H9 (cell line): ENCODE data around the gene BTBD19. TPM values are rescaled to one million over a fixed set of nuclear protein-coding genes. Genes with fewer than 3 reads are reported as not detected.

Experiments used
- DNase-seq: peaks from one replicate; pipeline ENCODE4 v3.0.0-alpha.2; 2017
- H2AFZ ChIP-seq: one replicate; pipeline ENCODE4 v1.6.1; 2013; ENCODE audit warnings: mild to moderate bottlenecking, low read length, control low read depth, moderate library complexity
- H2AK5ac ChIP-seq: 2 replicates; pipeline ENCODE4 v1.6.1; 2013; ENCODE audit warnings: low read length, control low read depth, mixed read lengths; ENCODE audit not compliant: insufficient read length
- H2BK120ac ChIP-seq: one replicate; pipeline ENCODE4 v1.6.1; 2013; ENCODE audit warnings: low read depth, mild to moderate bottlenecking, low read length, control low read depth, inconsistent platforms; ENCODE audit not compliant: poor library complexity, severe bottlenecking
- H2BK12ac ChIP-seq: 2 replicates; pipeline ENCODE4 v1.6.1; 2013; ENCODE audit warnings: low read length, control low read depth, mixed read lengths, low read depth; ENCODE audit not compliant: insufficient read length
- H2BK15ac ChIP-seq: 2 replicates; pipeline ENCODE4 v1.6.1; 2013; ENCODE audit warnings: low read depth, low read length, control low read depth
- H2BK20ac ChIP-seq: one replicate; pipeline ENCODE4 v1.6.1; 2013; ENCODE audit warnings: low read depth, mild to moderate bottlenecking, low read length, control low read depth, inconsistent platforms; ENCODE audit not compliant: poor library complexity, severe bottlenecking
- H2BK5ac ChIP-seq: 2 replicates; pipeline ENCODE4 v1.6.1; 2013; ENCODE audit warnings: low read length, control low read depth, mixed read lengths; ENCODE audit not compliant: insufficient read length
- H3K14ac ChIP-seq: 2 replicates; pipeline ENCODE4 v1.6.1; 2013; ENCODE audit warnings: low read length, control low read depth; ENCODE audit not compliant: insufficient read depth
- H3K18ac ChIP-seq: 2 replicates; pipeline ENCODE4 v1.6.1; 2013; ENCODE audit warnings: low read depth, mild to moderate bottlenecking, mixed read lengths, low read length, control low read depth; ENCODE audit not compliant: insufficient read length
- H3K23ac ChIP-seq: 2 replicates; pipeline ENCODE4 v1.6.1; 2013; ENCODE audit warnings: low read length, control low read depth, mixed read lengths, low read depth; ENCODE audit not compliant: insufficient read length
- H3K23me2 ChIP-seq: 2 replicates; pipeline ENCODE4 v1.6.1; 2013; ENCODE audit warnings: low read depth, mild to moderate bottlenecking, mixed read lengths, low read length, control low read depth; ENCODE audit not compliant: insufficient read length, poor library complexity, severe bottlenecking
- H3K27ac ChIP-seq: 2 replicates; pipeline ENCODE4 v1.5.1; 2013; ENCODE audit warnings: low read length, control low read depth, mixed read lengths, low read depth; ENCODE audit not compliant: insufficient read length
- H3K27me3 ChIP-seq: 2 replicates; pipeline ENCODE4 v1.6.1; 2013; ENCODE audit warnings: low read length, control low read depth, inconsistent platforms; ENCODE audit not compliant: insufficient read depth
- H3K4ac ChIP-seq: 2 replicates; pipeline ENCODE4 v1.6.1; 2013; ENCODE audit warnings: low read depth, mild to moderate bottlenecking, control low read depth, inconsistent platforms, low read length, moderate library complexity
- H3K4me1 ChIP-seq: 2 replicates; pipeline ENCODE4 v1.6.1; 2013; ENCODE audit warnings: low read length, control low read depth, inconsistent platforms; ENCODE audit not compliant: insufficient read depth
- H3K4me2 ChIP-seq: 2 replicates; pipeline ENCODE4 v1.6.1; 2013; ENCODE audit warnings: low read length, control low read depth, mixed read lengths; ENCODE audit not compliant: insufficient read length, insufficient read depth
- H3K56ac ChIP-seq: 2 replicates; pipeline ENCODE4 v1.6.1; 2013; ENCODE audit warnings: low read depth, mild to moderate bottlenecking, mixed read lengths, low read length, control low read depth; ENCODE audit not compliant: insufficient read length
- H3K79me1 ChIP-seq: 2 replicates; pipeline ENCODE4 v1.6.1; 2013; ENCODE audit warnings: low read depth, mild to moderate bottlenecking, moderate library complexity, low read length, control low read depth, inconsistent platforms; ENCODE audit not compliant: insufficient read depth, poor library complexity, severe bottlenecking
- H3K79me2 ChIP-seq: 2 replicates; pipeline ENCODE4 v1.6.1; 2013; ENCODE audit warnings: low read length, control low read depth, inconsistent platforms; ENCODE audit not compliant: insufficient read depth
- H3K9ac ChIP-seq: 2 replicates; pipeline ENCODE4 v1.6.1; 2013; ENCODE audit warnings: low read length, control low read depth, mixed read lengths; ENCODE audit not compliant: insufficient read length; ENCODE audit errors: extremely low read depth
- H3K9me3 ChIP-seq: one replicate; pipeline ENCODE4 v1.6.1; 2013; ENCODE audit warnings: low read depth, low read length, inconsistent platforms; ENCODE audit not compliant: control insufficient read depth
- H3T11ph ChIP-seq: one replicate; pipeline ENCODE4 v1.6.1; 2013; ENCODE audit warnings: mild to moderate bottlenecking, low read length, control low read depth, inconsistent platforms
- H4K20me1 ChIP-seq: one replicate; pipeline ENCODE4 v1.6.1; 2013; ENCODE audit not compliant: control insufficient read depth, insufficient read length, insufficient read depth
- H4K5ac ChIP-seq: 2 replicates; pipeline ENCODE4 v1.6.1; 2013; ENCODE audit warnings: low read depth, mild to moderate bottlenecking, mixed read lengths, low read length, control low read depth; ENCODE audit not compliant: insufficient read length
- H4K8ac ChIP-seq: replicated peaks from 2 replicates; pipeline ENCODE4 v1.6.1; 2013; ENCODE audit warnings: low read length, control low read depth, mixed read lengths, low read depth; ENCODE audit not compliant: insufficient read length
- H4K91ac ChIP-seq: 2 replicates; pipeline ENCODE4 v1.6.1; 2013; ENCODE audit warnings: low read depth, mild to moderate bottlenecking, moderate library complexity, mixed read lengths, low read length, control low read depth; ENCODE audit not compliant: insufficient read length
- H3K27ac Mint-ChIP-seq, 3 experiments: 2 replicates in 2 of 3; 3 replicates in 1 of 3; pipeline ENCODE4 v1.8.0; 2020 to 2021; ENCODE audit warnings: mixed read lengths in 3 of 3, mild to moderate bottlenecking in 1 of 3, moderate library complexity in 1 of 3
- H3K27me3 Mint-ChIP-seq: 2 replicates; pipeline ENCODE4 v1.8.0; 2021; ENCODE audit warnings: low read depth, mild to moderate bottlenecking, moderate library complexity, mixed read lengths
- H3K36me3 Mint-ChIP-seq, 3 experiments: 2 replicates in 2 of 3; 3 replicates in 1 of 3; pipeline ENCODE4 v1.8.0; 2020 to 2021; ENCODE audit warnings: low read depth in 3 of 3, mixed read lengths in 3 of 3; ENCODE audit not compliant: insufficient read depth in 1 of 3
- H3K4me1 Mint-ChIP-seq, 2 experiments: 2 replicates each; pipeline ENCODE4 v1.8.0; 2020; ENCODE audit warnings: mixed read lengths in 2 of 2
- H3K4me3 Mint-ChIP-seq, 2 experiments: 2 replicates in 1 of 2; 3 replicates in 1 of 2; pipeline ENCODE4 v1.8.0; 2020 to 2021; ENCODE audit warnings: mild to moderate bottlenecking in 2 of 2, mixed read lengths in 2 of 2, moderate library complexity in 1 of 2
- H3K9me3 Mint-ChIP-seq, 2 experiments: 2 replicates in 1 of 2; 3 replicates in 1 of 2; pipeline ENCODE4 v1.8.0; 2020; ENCODE audit warnings: mild to moderate bottlenecking in 2 of 2, mixed read lengths in 2 of 2, moderate library complexity in 1 of 2
- WGBS: extraction: QIAGEN DNeasy Blood & Tissue Kit; methylation state at CpG from one replicate; pipeline ENCODE4 v1.1.7; 2013; ENCODE audit warnings: missing lambda C conversion rate, low lambda C conversion rate, mixed read lengths; ENCODE audit not compliant: insufficient read length; ENCODE audit errors: extremely low coverage; 5-methylcytosine and 5-hydroxymethylcytosine counted together
- total RNA-seq: library from RNA; stranded (reverse); gene quantifications from 2 replicates; pipeline ENCODE4 v1.2.1, GENCODE V29; 2021
- TF ChIP-seq, protein P1 (sequence below): fragments of 200-600 bp; sonication (generic); conservative IDR thresholded peaks from 3 replicates; pipeline ENCODE4 v1.8.0; 2021; ENCODE audit warnings: antibody characterized with exemption, mild to moderate bottlenecking

The BTBD19 gene
- total RNA-seq, 1 experiment from 2014 or later = 1.9 TPM

DNA sequence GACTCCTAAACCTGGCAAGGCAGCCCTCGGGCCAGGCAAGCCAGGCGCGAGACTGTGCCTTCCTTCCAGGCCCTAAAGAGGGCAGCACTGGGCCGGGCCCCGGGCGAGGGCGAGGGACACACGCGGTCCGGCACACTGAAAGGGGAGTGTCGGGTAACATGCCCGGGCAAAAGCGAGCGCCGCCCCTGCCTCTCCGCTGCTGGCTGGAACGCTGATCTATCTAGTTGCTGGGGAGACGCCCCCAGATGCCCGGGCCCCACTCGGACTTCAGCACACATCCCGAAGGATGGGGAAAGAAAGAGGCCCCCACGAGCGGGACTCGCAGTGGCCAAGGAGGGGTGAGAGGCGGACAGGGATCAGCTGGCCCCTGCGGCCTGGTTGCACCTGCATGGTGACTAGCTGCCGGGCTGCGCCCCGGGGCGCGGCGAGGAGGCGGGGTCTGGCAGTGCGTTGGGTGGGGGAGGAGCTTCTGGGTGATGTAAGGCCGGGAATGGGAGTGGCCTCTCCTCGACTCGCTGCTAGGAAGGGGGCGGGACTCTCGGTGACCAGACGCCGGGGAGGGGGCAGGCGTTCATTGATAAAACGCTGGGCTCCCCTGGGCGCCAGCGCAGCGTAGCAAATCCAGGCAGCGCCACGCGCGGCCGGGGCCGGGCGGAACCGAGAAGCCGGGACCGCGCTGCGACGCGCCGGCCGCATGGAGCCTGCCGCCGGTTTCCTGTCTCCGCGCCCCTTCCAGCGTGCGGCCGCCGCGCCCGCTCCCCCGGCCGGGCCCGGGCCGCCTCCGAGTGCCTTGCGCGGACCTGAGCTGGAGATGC, 8.3 kb upstream of the BTBD19 start, which contains the start of gene PLK3:
Gene PLK3, plus strand, starts transcription at position 608 of the 815 bp plus-strand sequence. Its CDS starts 87 bp downstream, at position 695.
- no peaks in the 10 kb centered on the region for H3K79me1 ChIP-seq
- Mint-ChIP-seq H3K4me3 (peak within 1 kb of the TSS; percentile 86 to 92), H3K4me1 (peaks cover 12 to 19% of the 10 kb centered on the region in 2 experiments), H3K9me3 (no peaks in the 10 kb centered on the region), H3K27ac (peak within 1 kb of the TSS; percentile 99 to 100 (median 99); a peak in 6 of 7 replicates), H3K36me3 (peaks cover under 1 to 32% (median 19%) of the 10 kb centered on the region in 3 experiments), H3K27me3 (peaks cover 3% of the 10 kb centered on the region)
- no peaks in the 10 kb centered on the region for H4K20me1 ChIP-seq
- H2AFZ ChIP-seq = no peak within 1 kb of the TSS
- peak within 1 kb of the TSS; percentile 93 for H2BK120ac ChIP-seq
- TF ChIP-seq, protein P1, sequence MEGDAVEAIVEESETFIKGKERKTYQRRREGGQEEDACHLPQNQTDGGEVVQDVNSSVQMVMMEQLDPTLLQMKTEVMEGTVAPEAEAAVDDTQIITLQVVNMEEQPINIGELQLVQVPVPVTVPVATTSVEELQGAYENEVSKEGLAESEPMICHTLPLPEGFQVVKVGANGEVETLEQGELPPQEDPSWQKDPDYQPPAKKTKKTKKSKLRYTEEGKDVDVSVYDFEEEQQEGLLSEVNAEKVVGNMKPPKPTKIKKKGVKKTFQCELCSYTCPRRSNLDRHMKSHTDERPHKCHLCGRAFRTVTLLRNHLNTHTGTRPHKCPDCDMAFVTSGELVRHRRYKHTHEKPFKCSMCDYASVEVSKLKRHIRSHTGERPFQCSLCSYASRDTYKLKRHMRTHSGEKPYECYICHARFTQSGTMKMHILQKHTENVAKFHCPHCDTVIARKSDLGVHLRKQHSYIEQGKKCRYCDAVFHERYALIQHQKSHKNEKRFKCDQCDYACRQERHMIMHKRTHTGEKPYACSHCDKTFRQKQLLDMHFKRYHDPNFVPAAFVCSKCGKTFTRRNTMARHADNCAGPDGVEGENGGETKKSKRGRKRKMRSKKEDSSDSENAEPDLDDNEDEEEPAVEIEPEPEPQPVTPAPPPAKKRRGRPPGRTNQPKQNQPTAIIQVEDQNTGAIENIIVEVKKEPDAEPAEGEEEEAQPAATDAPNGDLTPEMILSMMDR = peak; percentile 93
- H4K91ac ChIP-seq = no peak within 1 kb of the TSS
- no peak within 1 kb of the TSS for H3K23ac ChIP-seq
- peaks cover 9% of the 10 kb centered on the region for H3K23me2 ChIP-seq
- H4K8ac ChIP-seq = no peak within 1 kb of the TSS
- DNase-seq = peak; percentile 98
- H2BK12ac ChIP-seq = no peak within 1 kb of the TSS
- H3K14ac ChIP-seq = peak within 1 kb of the TSS; percentile 96
- peak within 1 kb of the TSS; percentile 99 for H3K18ac ChIP-seq
- no peak within 1 kb of the TSS for H3K27ac ChIP-seq
- WGBS = no CpG with 5 or more reads among the region's 79 CpGs
- no peaks in the 10 kb centered on the region for H3K4me1 ChIP-seq
- H2BK20ac ChIP-seq = no peak within 1 kb of the TSS
- H3K27me3 ChIP-seq = no peaks in the 10 kb centered on the region
- H3K79me2 ChIP-seq = no peaks in the 10 kb centered on the region
- H2BK5ac ChIP-seq = no peak within 1 kb of the TSS
- no peaks in the 10 kb centered on the region for H3K9me3 ChIP-seq
- H3K56ac ChIP-seq = no peak within 1 kb of the TSS
- peak within 1 kb of the TSS; percentile 52 for H3K9ac ChIP-seq
- H3T11ph ChIP-seq = no peak within 1 kb of the TSS
- no peak within 1 kb of the TSS for H4K5ac ChIP-seq
- no peak within 1 kb of the TSS; the same call in 1 of the 2 replicates for H3K4ac ChIP-seq
- no peak within 1 kb of the TSS for H2BK15ac ChIP-seq
- H3K4me2 ChIP-seq = peak within 1 kb of the TSS; percentile 79
- no peak within 1 kb of the TSS for H2AK5ac ChIP-seq
